Activated CD4-positive, CD25-positive, alpha-beta regulatory T cell treated with anti-CD3 and anti-CD28 coated beads, Interleukin-2, amount 50 U/mL, for 16 hours (primary cell): ENCODE data around the gene LPCAT1.
"Not testable (repeated sequence)": the region's sequence is repeated elsewhere in the genome, so short reads cannot be mapped to it uniquely, and the experiment has no call there.

Source experiments
- DNase-seq: peaks from one replicate; pipeline ENCODE4 v3.0.0-alpha.2; 2020; ENCODE audit warnings: low read depth, low spot score

The LPCAT1 gene

DNA sequence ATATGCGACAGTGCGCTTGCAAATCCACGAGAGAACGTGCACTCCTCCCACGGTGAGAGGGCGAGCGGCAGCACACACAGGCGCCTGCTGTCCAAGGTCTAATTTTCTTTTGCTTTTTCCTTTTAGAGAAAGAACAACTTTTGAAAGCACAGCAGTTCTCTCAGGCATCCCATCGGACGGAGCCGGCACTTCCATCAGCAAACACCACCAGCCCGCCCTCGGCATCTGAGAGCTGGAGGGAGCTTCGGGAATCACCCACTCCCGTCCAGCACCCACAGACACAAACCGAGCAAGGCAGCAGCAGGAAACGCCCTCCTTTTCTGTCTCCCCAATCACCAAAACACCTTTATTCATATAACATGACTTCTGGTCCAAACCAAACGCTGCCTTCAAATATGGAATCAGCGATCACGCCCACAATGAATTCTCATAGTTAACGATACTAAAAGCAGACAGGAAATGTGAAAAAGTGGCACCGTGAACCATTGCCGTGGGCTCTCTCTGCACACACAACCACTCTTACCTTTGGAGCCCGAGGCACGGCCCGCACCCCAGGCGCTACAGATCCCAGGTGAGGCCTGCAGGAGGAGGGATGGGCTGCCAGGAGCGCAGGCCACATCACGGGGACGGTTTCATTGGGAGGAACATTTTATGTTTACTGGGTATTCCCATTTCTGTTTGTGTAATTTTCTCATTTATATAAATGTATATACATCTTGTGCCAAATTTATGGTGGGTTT, 14.2 kb downstream of the LPCAT1 start:
- no peak for DNase-seq

DNA sequence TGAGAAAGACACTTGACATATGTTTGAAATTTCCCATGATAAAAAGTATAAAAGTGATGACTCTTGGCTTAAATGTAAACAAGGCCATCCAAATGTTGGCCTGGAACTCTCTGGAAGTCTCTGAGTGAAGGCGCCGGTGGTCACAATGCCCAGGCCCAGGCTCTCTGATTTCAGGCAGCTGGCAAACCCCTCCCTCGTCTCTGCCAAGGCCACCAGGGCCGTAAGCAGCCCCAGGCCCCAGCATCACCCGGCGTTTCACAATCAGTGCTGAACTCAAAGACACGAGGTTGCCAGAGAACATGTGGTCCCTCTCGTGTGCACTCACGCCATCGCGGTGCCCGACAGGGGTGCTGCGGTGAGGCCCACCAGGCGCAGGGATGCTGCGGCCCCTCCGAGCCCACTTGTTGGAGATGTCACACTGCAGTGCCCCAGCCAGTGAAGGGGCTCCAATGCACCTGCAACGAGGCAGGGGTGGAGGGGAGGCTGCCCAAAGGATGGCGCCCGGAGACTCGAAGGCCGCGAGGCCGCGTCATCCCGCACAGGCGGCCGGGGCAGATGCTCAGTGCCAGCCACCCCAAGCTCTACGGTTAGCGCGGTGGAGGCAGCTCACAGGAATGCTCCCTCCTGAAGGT, 15.0 kb downstream of the LPCAT1 start:
- no peak for DNase-seq

DNA sequence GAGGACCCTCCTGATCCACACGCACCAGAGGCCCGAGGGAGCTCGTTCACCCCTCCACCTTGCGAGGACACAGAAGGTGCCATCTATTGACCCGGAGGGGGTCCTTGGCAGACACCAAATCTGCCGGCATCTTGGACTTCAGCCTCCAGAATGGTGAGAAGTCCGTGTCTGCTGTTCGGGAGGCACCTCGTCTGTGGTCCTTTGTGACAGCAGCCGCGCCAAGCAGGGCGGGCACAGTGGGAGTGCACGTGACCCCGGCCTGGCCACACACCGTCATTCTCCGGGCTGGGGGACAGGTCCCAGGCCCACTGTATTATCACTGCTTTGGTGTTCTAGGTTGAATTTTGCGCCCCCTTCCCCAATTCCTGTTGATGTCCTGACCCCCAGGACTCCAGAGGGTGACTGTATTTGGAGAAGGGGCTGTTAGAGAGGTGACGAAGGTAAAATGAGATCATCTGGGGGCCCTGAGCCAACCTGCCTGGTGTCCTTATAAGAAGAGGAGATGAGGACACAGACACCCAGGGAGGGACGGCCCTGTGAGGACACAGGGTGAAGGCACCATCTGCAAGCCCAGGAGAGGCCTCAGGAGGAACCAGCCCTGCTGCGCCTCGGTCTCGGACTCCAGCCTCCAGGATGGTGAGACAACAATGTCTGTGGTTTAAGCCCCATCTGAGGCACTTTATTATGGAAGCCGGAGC, 15.7 kb downstream of the LPCAT1 start:
- DNase-seq = no peak

DNA sequence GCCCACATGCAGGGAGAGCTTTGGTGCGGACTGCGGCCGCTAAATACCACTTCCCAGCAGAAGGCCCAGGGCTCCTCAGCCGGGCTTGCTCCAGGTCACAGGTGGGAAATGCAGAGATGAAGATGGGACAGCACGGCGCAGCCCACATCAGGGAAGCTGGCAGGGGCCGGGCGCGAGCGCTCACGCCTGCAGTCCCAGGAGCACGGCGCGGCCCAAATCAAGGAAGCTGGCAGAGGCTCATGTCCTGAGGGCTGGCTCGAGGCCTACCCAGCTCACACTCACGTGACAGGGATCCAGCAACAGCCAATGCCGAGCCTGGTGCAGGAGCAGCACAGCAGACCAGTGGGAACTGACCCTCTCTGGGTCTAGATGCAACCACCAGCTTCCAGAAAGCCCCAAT, 16.3 kb downstream of the LPCAT1 start:
- no peak for DNase-seq

DNA sequence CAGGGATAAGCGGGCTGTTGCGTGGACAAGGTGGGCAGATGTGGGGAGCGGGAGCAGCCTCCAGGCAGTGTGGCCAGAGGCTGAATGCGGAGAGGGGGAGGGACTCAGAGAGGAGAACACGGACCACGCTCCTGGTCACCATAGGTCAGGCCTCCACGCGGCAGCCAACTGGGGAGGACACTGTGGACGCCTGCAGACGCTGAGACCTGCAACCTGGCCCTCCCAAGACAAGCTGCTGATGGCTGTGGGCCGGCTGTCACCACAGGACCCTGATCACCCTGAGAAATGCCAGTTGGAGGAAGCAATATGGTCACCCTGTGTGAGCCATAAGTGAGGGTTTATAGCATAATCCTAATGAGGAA, 16.8 kb downstream of the LPCAT1 start:
- DNase-seq = no peak

DNA sequence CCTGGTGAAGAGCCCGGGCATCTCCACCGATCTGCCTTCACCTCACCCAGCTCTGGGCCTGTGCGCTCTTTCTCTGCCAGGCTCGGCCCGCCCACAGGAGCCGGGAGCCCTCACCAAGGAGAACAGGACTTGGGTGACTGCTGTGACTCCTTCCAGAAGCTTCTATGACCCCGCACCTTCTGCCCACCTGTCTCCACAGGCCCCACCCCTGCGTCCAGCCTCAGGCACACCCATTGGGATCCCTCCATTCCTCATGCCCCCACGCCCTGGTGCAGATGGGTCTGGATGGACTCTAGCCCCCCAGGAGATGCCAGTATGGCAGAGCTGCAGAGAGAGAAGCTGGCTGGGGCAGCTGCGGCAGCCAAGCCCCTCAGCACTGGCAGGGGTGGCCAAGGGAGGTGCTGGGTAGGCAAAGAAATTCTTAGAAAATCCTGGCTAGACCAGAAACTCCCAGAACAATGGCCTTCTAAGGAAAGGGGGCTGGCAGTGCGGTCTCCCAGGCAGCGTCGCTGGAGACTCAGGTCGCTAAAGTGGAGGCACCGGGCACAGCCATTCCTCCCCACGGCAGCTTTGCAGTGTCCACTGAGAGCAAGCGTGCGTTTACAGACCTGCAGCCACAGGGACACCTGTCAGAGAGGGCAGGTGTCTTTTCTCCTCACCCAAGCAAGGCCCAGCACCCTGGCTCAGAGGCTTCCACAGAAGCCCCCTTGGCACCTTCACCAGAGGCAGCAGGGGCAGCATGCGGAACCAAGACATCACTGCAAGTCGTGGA, 17.3 kb downstream of the LPCAT1 start:
- no peak for DNase-seq

DNA sequence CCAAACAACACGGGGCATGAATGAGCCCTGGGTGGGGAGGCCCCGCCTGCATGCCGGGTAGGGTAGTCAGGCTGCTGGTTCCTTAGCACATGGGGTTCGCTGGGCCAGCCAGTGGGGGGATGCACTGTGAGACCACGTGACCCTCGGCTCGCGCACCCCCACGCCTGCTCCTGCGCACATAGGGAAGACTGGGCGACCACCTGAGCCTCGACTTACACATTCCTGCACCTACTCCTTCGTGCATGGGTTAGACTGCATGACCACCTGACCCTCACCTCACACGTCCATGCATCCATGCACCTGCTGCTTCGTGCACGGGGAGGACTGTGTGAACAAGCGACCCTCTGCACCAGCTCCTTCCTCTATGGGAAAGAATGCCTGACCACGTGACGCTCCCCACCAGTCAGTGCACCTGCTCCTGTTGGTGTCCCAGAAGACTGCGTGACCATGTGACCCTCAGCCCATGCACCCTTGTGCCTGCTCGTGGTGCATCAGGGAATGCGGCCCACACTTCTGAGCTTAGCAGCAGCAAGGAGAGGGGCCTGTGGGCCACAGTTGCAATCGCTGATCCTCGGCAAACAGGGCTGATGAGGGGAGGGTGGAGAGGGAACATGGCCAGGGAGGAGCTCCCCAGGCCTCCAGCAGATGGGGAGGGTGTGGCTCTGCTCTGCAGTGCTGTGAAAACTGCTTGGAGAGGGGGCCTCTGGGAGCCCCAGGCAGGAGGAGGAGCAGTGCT, 18.1 kb downstream of the LPCAT1 start:
- DNase-seq = no peak

DNA sequence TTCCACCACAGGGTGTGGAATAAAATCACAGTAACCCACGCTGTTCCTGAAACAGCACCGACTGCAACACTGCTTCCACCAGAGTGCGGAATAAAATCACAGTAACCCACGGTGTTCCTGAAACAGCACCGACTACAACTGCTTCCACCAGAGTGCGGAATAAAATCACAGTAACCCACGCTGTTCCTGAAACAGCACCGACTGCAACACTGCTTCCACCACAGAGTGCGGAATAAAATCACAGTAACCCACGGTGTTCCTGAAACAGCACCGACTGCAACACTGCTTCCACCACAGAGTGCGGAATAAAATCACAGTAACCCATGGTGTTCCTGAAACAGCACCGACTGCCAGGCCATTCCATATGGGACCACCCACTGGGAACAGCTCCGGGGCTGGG, 18.7 kb downstream of the LPCAT1 start:
- DNase-seq = not testable (repeated sequence)

DNA sequence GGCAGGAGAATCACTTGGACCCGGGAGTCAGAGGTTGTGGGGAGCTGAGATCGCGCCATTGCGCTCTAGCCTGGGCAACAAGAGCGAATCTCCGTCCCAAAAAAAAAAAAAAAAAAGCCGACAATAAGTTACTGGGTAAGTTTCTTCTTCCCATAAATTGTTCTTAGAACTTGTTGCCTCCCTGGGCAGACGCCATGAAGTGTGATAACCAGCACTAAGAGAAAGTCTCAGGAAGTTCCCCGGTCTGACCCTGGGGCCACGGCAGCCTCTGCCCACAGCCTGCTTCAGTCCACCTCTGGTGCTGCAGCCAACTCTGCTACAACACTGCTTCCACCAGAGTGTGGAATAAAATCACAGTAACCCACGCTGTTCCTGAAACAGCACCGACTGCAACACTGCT, 19.1 kb downstream of the LPCAT1 start:
- no peak for DNase-seq

DNA sequence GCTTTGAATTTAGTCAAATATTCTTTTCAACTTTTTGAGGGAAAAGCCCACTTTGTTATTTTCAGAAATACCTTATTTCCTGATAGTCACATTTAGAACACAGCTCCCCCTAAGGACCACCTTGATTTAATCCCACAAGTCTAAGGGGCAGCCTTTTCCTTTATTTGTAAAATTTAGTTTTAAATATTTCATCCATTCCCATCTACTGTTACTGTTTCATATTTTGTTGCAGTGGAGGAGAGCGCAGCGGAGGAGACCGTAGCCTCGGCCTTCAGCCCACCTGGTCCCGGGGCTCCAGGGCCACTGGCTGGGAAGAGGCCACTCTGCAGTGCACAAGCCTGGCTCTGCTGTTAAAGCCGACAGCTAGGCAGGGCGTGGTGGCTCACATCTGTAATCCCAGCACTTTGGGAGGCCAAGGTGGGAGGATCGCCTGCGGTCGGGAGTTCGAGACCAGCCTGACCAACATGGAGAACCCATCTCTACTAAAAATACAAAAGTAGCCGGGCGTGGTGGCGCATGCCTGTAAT, 19.6 kb downstream of the LPCAT1 start:
- DNase-seq = no peak

DNA sequence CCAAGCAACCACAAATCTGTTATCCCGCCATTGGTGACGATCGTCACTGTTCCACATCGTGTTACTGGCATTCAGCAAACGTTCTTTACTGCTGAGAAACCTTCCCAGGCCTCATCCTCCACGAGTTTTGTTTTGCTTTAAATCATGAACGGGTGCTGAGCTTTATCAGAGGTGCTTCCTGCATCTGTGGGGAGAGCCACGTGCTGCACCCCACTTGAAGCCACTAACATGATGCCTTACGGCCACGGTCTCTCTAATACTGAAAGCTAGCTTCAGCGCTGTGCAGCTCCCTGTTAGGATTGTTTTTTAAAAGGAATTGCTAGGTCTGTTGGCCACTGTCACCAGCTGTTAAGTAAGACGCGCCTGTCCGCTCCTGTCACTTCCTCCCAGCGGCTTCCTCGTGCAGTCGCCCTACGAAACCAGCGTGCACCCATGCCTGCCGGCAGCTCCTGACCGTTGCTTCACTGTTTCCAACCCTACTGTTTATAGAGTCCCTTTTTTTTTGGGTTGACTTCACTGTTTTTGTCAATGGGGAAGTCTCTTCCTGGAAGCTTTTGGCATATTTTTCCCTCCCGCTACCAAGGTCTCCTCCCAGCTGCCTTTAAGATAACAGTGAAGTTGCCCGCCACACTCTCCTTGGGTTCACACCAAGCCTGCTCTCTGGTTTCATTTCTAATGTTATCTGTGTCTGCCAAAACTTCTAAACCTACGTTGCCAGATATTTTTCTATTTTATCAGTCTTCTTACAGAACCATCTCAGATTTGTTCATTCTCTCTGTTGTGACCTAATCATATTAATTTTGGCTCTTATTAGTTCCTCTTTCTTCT, 20.3 kb downstream of the LPCAT1 start:
- no peak for DNase-seq

DNA sequence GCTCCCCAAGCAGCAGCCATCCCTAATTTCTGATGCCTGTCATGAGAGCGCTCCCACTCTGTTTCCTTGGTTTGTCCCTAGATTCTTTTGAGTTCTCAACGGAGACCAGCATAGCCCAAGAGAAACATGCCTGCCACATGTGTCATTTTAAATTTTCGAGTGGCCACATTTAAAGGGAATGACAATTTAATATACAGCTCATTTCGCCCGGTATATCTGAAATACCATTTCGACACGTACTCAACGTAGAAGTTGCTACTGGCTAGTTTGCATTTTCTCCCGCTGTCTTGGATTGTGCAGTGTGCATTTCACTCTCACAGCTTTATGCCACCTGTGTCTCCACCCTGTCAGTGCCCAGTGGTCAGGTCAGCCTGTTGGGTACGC, 21.0 kb downstream of the LPCAT1 start:
- no peak for DNase-seq

DNA sequence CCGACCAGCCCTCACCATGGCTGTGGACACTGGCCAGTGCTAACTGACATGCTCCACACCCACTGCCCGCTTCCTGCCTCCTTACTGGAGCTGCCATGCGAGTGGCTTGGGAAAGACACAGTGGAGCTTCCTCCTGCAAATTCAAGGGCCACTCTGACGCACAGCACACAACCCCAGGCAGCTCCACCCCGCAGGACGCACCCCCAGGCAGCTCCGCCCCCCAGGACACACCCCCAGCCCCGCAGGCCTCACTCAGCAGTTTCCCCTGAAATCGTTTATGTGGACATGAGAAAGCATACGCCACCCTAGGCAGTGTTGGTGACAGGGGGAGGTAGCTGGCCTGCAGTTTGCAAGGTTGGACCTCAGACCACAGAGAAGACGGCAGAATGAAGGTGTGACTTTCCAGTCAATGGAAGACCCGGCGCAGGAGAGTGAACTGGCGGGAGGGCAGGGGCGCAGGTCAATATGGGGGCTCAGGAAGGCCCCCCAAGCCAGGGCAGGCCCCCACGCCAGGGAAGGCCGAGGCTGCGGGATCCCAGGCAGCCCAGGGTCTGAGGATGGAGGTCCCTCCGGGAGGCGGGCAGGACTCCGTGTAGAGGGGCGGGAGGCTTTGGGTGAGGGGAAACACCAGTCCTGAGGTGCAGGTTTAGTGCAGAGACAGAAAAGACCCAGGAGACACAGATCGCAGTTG, 21.6 kb downstream of the LPCAT1 start:
- DNase-seq = no peak

DNA sequence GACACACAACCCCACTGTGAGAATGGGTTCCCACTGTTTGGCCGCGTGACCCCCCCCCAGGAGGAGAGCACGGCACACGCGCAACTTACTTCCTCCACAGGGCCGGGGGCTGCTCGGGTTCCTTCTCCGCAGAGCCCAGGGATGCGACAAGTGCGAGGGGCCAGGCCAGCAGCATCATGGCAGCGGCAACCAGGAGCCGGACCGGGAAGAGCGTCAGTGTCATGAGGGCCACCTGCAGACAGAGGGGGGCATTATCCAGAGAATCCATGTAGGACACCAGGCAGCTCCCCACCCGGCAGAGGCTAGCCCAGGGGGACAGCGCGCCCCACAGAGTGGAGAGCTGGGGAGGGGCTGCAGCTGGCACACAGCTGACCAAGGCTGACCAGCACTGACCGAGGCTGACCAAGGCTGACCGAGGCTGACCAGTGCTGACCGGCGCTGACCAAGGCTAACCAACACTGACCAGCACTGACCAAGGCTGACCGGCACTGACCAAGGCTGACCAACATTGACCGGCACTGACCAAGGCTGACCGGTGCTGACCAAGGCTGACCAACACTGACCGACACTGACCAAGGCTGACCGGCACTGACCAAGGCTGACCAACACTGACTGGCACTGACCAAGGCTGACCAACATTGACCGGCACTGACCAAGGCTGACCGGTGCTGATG, 22.3 kb downstream of the LPCAT1 start:
- DNase-seq = no peak

DNA sequence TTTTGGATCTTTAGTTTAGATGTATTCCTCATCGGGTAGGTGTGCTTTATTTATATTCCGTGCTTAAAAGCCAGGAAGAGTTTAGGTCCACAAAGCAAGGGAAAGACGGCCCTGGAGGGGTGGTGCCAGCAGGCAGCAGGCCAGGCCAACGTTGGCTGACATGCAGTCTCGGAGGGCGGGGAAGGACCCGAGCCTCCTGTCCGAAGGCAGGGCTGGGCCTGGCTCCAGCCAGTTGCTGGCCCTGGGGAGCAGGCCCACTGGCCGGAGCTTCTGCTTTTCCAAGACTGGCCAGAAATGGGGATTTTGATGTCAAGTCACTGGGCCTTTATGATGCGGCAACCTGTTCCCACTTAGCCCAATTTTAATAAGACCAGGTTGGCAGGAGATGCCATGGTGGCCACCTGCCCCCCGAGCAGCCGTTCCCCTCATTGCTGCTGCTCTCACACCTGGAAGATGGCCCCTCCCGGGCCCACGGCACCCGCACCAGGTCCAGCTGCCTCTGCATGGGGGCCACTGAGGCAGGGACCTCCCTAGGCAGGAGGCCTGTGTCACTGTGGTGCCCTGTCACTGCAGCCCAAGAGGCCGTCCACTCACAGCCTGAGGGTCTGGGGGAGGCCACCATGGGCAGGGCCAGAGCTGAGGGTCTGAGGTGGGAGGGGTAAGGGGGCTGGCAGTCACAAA, 23.2 kb downstream of the LPCAT1 start:
- DNase-seq = no peak

DNA sequence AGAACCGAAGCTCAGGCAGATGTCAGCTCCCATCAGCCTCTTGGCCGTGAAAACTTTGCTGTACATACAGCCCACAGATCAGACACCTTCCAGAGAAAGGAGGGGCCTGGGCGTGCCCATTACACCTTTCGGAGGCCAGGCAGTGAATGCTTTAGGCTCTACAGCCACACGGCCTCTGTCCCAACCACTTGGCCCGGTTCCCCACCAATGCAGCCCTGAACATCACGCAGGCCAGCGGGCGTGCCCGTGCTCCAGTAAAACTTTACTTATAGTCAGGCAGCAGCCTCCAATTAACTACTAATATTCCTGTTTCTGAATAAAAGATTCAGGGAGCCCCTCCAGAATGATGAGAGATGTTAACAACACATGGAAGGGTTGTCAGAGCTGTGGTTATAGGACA, 23.9 kb downstream of the LPCAT1 start:
- DNase-seq = no peak

DNA sequence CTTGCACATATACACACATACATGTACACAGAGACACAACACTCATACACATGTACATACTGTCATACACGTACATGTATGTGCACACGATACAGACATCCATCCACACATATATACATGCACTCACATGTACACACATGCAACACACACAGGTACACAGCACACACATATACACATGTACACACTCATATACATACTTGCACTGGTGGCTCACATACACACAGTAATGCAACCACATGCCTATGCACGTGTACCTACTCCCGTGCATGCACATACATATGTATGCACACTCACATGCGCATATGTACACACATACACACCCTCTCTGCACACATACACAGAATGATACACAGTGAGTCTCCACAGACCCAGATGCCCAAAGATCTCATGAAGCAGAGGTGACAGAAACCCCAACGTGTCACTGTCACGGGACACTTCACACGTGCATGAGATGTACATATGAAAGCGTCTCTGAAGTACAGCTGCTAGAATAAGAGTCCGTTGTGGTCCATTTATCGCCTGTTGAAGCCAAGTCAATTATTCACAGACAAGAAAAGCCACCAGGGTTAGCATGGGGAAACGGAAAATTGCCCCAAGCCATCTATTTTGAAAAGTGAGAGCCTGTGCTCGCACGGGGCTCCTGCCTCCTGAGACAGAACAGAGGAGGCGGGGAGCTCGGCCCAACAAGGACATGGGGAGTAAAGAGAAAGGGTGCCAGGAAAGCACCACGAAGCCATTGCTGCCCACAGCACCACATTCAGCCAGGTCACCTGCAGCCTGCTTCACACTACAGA, 24.9 kb downstream of the LPCAT1 start:
- DNase-seq = no peak
